GM13977 (cell line): Measurements from ENCODE around the gene KRT9.

Experiments
- DNase-seq: peaks from one replicate; pipeline ENCODE4 v3.0.0; 2012; ENCODE audit warnings: low spot score
- in situ Hi-C: fragments of 300-500 bp; cut with MboI; formaldehyde crosslinking; loops from one replicate; pipeline ENCODE4 v1.12.0; 2022; ENCODE audit warnings: low sequenced_read_pairs, low pct_unique_long_range_greater_than_20kb, mixed read lengths, inconsistent platforms; ENCODE audit not compliant: unreplicated experiment
- TF ChIP-seq, protein P1 (sequence below): IDR thresholded peaks from 2 replicates; pipeline ENCODE4 v1.5.1; 2012; ENCODE audit warnings: mild to moderate bottlenecking, control low read depth; ENCODE audit not compliant: insufficient read depth; ENCODE audit errors: extremely low read depth, missing control alignments

Gene KRT9

DNA sequence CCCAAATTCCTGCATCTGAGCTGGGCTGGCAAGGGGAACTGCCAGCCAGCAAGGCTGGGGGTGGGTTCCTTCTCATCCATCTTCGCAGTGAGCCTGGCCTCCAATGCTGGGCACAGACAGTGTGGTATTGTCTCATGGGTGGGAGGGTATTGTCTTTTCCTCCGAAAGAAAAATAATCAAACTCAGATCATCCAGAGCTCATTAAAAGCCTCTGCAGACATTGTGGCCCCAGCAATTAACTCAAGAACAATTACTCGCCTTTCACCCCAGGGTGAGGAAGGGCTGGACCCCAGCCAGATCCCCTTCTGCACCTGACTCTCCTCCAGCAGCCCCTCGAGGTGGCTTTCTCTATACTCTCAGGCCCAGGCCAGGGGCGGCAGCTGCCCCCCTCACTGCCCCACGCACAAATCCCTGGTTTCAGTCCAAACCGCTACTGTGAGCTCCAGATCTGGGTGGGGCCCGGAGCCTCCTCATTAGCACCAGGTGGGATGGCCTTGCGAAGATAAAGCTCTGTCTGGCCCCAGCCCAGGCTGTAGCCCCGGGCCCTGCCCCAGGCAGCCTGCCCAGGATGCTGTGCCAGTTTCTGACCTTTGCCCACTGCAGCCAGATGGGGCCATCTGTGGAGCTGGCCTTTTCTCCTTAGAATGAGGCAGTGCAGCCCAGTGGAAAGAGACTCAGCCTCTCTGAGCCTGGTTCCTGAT is 50.9 kb downstream of the KRT9 start:
- in situ Hi-C loops, result no loop called here
- no peak for DNase-seq
- TF ChIP-seq, protein P1, sequence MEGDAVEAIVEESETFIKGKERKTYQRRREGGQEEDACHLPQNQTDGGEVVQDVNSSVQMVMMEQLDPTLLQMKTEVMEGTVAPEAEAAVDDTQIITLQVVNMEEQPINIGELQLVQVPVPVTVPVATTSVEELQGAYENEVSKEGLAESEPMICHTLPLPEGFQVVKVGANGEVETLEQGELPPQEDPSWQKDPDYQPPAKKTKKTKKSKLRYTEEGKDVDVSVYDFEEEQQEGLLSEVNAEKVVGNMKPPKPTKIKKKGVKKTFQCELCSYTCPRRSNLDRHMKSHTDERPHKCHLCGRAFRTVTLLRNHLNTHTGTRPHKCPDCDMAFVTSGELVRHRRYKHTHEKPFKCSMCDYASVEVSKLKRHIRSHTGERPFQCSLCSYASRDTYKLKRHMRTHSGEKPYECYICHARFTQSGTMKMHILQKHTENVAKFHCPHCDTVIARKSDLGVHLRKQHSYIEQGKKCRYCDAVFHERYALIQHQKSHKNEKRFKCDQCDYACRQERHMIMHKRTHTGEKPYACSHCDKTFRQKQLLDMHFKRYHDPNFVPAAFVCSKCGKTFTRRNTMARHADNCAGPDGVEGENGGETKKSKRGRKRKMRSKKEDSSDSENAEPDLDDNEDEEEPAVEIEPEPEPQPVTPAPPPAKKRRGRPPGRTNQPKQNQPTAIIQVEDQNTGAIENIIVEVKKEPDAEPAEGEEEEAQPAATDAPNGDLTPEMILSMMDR, result no peak

DNA sequence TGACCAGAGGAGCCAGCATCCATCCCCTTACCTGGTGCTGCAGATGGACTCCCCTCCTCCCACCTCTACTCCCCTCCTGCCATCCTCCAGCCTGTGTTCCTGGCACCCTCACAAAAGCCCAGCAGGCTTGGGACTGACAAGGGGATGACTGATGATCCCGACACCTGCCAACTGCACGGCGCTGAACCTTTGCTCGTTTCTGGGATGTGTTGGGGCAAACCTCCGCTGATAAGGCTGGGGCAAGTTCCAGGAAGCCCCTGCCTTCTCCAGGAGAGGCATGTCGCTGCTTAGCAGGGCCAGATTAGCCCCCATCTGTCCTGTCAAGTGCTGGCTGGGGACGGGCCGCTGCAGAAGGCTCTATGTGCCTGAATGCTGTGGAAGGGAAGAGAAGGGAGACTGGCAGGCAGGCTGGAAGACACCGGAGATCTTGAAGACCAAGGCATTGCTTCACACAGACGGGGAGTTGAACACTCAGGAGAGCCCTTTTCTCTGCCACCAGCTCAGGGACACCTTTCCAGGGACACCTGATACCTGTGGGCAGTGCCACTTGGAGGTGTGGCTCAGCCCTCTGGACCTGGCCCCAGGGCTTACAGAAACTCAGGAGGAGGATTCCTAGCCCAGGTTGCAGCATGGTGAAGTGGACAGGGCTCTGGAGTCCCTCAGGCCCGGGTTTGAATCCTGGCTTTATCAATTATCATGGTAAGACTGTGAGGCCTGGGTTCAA is 52.2 kb downstream of the KRT9 start:
- TF ChIP-seq, protein P1, result no peak
- DNase-seq, result no peak
- in situ Hi-C loops, result no loop called here

DNA sequence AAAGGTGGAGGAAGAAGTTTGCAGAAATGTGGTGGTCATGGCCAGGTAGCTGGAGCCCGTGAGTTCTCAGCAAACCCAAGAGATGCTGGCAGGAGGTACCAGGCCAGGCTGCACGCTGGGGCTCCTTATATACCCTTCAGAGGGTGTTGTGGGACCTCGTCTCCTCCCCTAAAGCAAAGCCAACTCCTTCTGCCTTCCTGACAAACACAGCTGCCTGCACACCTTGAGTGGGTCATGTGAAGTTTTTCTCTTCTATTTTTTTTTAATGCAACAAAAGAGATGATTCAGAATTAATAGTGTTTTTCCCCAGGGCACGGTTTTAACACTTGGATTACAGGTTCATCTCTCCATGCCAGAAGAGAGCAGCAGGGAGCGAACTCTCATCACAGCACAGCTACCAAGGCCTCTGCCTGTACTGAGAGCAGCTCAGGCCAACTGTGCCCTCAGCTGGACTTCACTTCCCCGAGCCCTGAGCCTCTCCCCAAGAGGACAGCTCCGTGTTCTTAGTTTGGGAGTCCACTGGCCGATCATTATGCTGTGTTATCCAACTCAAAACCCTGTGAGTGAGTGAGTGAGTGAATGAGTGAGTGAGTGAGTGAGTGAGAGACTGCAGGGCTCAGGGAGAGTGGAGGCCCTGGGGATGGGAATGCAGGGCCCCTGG is 52.9 kb downstream of the KRT9 start, which contains the start of gene KRT15:
TSS of gene KRT15 (minus strand) at position 102 of the 661 bp plus-strand sequence. CDS start at position 39, 63 bp downstream.
- no peak for DNase-seq
- in situ Hi-C loops, result no loop called here
- TF ChIP-seq, protein P1, result no peak

DNA sequence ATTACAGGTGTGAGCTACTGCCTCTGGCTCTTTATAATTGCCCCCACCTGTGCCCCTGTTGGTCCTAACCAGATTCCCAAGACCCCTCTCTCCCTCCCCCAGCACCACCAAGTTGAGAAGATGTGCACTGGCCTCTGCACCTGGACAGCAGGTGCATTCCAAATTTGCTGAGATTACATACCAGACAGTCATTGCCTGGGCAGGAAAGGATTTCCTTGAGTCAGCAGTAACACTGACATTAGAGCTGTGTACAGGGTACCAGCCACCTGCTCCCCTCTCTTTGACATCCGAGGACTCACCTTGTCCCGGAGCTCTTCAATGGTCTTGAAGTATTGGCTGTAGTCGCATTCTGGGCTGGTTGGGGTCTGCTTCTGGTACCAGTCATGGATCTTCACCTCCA is 53.8 kb downstream of the KRT9 start:
- DNase-seq, result no peak
- in situ Hi-C loops, result no loop called here
- TF ChIP-seq, protein P1, result no peak

DNA sequence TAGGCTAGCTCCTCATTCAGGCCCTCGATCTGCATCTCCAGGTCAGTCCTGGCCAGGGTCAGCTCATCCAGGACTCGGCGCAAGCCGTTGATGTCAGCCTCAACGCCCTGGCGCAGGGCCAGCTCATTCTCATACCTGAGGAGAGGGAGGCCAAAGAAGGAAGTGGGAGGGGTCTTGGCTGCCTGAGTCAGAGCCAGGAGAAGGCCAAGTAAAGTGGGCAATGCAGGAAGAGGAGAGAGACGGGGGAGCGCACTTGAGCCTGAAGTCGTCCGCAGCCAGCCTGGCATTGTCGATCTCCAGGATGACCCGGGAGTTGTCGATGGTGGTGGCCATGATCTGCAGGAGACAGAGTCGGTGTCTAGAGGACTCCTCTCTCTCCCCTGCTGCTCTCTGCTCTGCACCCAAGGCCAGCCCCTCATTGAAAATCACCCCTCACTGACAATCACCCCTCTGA is 55.0 kb downstream of the KRT9 start:
- TF ChIP-seq, protein P1, result no peak
- no peak for DNase-seq
- in situ Hi-C loops, result no loop called here

DNA sequence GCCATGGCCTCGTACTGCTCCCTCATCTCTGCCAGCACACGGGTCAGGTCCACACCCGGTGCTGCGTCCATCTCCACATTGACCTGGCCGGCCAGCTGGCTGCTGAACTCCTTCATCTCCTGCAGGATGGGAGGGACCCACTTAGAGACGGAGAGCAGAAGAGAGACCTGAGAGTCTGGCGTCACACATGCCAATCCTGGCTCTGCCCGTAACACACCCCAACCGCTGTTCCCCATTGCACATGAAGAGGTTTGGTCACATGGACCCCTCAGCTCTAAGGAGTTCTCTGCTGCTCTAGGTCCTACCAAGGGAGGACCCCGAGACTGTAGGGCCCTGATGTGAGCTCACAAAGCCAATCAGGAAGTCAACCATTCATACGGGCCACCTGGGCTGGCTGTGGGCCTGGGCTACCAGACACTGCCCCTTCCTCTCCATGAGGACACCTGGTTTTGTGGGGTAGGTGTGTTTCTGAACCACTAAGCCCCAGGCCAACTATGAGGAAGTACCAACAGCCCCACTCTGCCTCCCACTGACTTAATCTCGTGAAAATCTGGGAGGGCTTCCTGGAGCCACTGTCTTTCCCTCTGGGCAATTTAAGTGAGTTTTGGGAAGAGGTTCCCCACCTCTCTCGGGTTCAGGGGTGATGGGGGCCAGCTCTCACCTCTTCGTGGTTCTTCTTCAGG is 55.6 kb downstream of the KRT9 start:
- TF ChIP-seq, protein P1, result no peak
- in situ Hi-C loops, result no loop called here
- no peak for DNase-seq
